ENCODE results near the gene GATA6. TPM values are rescaled to one million over a fixed set of nuclear protein-coding genes. Genes with fewer than 3 reads are reported as not detected.

The GATA6 gene
- total RNA-seq, 1 donor from 2014 or later: 23.8 TPM

DNA sequence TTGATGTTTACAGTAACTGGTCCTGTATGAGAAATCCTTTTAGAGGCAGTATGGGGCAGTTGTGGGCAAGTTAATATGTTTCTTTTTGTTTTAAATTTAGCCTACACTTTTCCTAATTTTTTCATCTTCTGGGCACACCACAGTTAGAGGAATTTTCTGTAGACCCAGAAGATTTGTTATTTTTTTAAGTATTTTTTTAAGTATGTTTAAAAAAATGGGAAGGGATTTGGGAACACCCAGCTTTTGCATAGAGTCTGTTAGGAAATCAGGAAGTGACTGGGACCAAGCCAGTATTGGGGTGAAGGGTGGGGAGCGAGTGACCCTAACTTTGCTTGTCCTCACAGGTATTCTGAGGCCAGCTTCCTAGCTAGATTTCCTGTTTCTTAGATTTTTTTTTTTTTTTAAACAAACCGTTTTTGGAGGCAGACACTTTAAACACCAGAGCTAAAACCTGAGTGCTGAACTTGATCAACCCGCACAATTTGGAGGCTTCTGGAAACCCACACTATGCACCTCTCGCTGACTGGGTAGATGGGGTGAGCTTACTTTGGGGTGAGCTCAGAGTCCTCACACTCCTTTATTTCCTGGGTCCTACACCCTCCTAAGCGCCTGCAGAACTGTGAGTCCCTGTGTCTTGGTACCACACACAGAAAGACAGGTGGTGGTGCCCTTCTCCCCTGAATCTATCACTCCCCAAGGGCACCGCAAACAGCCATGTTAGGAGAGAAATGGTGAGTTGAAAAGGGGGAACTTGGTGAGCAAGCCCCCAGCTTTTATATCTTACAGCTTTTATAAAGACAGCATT lies 5.2 kb downstream of the GATA6 start:
- H3K27me3 Mint-ChIP-seq (ENCODE audit: unreplicated experiment): peaks cover 27% of the 10 kb centered on the region
- H3K27ac Mint-ChIP-seq (ENCODE audit: unreplicated experiment): no peak overlapping the region
- peaks cover 49% of the 10 kb centered on the region for H3K36me3 Mint-ChIP-seq (ENCODE audit: low read depth, unreplicated experiment)
- no peak for DNase-seq (ENCODE audit: low spot score)
- TF ChIP-seq, protein P1, sequence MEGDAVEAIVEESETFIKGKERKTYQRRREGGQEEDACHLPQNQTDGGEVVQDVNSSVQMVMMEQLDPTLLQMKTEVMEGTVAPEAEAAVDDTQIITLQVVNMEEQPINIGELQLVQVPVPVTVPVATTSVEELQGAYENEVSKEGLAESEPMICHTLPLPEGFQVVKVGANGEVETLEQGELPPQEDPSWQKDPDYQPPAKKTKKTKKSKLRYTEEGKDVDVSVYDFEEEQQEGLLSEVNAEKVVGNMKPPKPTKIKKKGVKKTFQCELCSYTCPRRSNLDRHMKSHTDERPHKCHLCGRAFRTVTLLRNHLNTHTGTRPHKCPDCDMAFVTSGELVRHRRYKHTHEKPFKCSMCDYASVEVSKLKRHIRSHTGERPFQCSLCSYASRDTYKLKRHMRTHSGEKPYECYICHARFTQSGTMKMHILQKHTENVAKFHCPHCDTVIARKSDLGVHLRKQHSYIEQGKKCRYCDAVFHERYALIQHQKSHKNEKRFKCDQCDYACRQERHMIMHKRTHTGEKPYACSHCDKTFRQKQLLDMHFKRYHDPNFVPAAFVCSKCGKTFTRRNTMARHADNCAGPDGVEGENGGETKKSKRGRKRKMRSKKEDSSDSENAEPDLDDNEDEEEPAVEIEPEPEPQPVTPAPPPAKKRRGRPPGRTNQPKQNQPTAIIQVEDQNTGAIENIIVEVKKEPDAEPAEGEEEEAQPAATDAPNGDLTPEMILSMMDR (IDR thresholded peaks at IDR 0.05; ENCODE audit: unreplicated experiment): no peak
- H3K9me3 Mint-ChIP-seq (ENCODE audit: unreplicated experiment): no peaks in the 10 kb centered on the region
- peak overlapping the region; percentile 89 for H3K4me3 Mint-ChIP-seq (ENCODE audit: unreplicated experiment)
- H3K4me1 Mint-ChIP-seq (ENCODE audit: unreplicated experiment): peaks cover 35% of the 10 kb centered on the region

GRCh38 chr18:22175346-22175745 lies 6.0 kb downstream of the GATA6 start:
- no peak for DNase-seq (ENCODE audit: low spot score)
- Mint-ChIP-seq H3K27me3 (ENCODE audit: unreplicated experiment) (peaks cover 27% of the 10 kb centered on the region), H3K4me1 (ENCODE audit: unreplicated experiment) (peaks cover 35% of the 10 kb centered on the region), H3K9me3 (ENCODE audit: unreplicated experiment) (no peaks in the 10 kb centered on the region), H3K36me3 (ENCODE audit: low read depth, unreplicated experiment) (peaks cover 52% of the 10 kb centered on the region), H3K4me3 (ENCODE audit: unreplicated experiment) (peak overlapping the region; percentile 47), H3K27ac (ENCODE audit: unreplicated experiment) (no peak overlapping the region)
- TF ChIP-seq, protein P1 (IDR thresholded peaks at IDR 0.05; ENCODE audit: unreplicated experiment): no peak

GRCh38 chr18:22176420-22177326 lies 7.3 kb downstream of the GATA6 start:
- Mint-ChIP-seq H3K9me3 (ENCODE audit: unreplicated experiment) (no peaks in the 10 kb centered on the region), H3K27me3 (ENCODE audit: unreplicated experiment) (peaks cover 27% of the 10 kb centered on the region), H3K27ac (ENCODE audit: unreplicated experiment) (no peak overlapping the region), H3K4me1 (ENCODE audit: unreplicated experiment) (peaks cover 35% of the 10 kb centered on the region), H3K36me3 (ENCODE audit: low read depth, unreplicated experiment) (peaks cover 50% of the 10 kb centered on the region), H3K4me3 (ENCODE audit: unreplicated experiment) (peak overlapping the region; percentile 70)
- TF ChIP-seq, protein P1 (IDR thresholded peaks at IDR 0.05; ENCODE audit: unreplicated experiment): no peak
- no peak for DNase-seq (ENCODE audit: low spot score)

DNA sequence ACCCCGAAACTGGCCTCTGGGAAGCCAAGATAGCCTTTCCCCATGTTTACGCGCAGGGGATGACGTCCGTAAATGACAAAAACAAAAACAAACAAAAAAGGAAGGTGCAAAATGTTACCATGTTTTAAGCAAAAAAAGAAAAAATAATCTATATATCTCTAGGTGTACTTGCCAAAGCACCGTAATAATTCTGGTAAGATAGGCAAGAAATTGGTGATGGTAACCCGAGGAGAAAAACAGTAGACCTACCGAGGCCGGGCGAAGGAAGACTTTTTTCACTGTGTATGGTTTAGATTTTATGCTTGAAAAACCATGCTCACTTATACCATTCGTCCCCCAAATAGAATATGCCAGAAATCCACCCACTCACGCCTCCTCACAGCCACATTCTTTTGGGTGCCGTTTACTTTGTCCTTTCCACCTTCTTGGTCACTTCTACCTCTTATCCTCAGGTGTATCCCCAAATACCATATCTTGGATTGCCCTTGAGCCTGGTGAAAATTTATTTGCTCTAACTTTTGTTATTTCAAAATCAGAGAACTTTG lies 8.0 kb downstream of the GATA6 start:
- peak overlapping the region; percentile 61 for H3K4me3 Mint-ChIP-seq (ENCODE audit: unreplicated experiment)

More for the DNA sequence above, 8.0 kb downstream of the GATA6 start:
- H3K4me1 Mint-ChIP-seq (ENCODE audit: unreplicated experiment): peaks cover 33% of the 10 kb centered on the region
- peaks cover 24% of the 10 kb centered on the region for H3K27me3 Mint-ChIP-seq (ENCODE audit: unreplicated experiment)
- DNase-seq (ENCODE audit: low spot score): no peak
- H3K27ac Mint-ChIP-seq (ENCODE audit: unreplicated experiment): no peak overlapping the region
- TF ChIP-seq, protein P1 (IDR thresholded peaks at IDR 0.05; ENCODE audit: unreplicated experiment): no peak
- peaks cover 50% of the 10 kb centered on the region for H3K36me3 Mint-ChIP-seq (ENCODE audit: low read depth, unreplicated experiment)
- no peaks in the 10 kb centered on the region for H3K9me3 Mint-ChIP-seq (ENCODE audit: unreplicated experiment)

Measured in endothelial cell (in vitro differentiated cells).